NCI-H82 treated with DMSO at 0.1 percent for 48 hours (cell line): ENCODE measurements around the gene SLC35G4.
"Not testable (repeated sequence)": the region's sequence is repeated elsewhere in the genome, so short reads cannot be mapped to it uniquely, and the experiment has no call there.

Experiments
- DNase-seq: peaks from one replicate; lab custom pipeline; 2025; ENCODE audit not compliant: unreplicated experiment; lab: John Stamatoyannopoulos, UW

The SLC35G4 gene

DNA sequence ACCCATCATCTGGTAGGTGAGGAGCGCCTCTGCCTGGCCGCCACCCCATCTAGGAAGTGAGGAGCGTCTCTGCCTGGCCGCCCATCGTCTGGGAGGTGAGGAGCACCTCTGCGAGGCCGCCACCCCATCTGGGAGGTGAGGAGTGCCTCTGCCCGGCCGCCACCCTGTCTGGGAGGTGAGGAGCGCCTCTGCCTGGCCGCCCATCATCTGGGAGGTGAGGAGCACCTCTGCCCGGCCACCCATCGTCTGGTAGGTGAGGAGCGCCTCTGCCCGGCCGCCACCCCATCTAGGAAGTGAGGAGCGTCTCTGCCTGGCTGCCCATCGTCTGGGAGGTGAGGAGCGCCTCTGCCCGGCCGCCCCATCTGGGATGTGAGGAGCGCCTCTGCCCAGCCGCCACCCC, 4.2 kb downstream of the SLC35G4 start:
- DNase-seq, result not testable (repeated sequence)

DNA sequence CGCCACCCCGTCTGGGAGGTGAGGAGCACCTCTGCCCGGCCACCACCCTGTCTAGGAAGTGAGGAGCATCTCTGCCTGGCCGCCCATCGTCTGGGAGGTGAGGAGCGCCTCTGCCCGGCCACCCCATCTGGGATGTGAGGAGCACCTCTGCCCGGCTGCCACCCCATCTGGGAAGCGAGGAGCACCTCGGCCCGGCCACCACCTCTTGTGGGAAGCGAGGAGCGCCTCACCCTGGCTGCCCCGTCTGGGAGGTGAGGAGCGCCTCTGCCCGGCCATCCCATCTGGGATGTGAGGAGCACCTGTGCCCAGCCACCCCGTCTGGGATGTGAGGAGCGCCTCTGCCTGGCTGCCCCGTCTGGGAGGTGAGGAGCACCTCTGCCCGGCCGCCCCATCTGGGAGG, 4.6 kb downstream of the SLC35G4 start:
- not testable (repeated sequence) for DNase-seq

DNA sequence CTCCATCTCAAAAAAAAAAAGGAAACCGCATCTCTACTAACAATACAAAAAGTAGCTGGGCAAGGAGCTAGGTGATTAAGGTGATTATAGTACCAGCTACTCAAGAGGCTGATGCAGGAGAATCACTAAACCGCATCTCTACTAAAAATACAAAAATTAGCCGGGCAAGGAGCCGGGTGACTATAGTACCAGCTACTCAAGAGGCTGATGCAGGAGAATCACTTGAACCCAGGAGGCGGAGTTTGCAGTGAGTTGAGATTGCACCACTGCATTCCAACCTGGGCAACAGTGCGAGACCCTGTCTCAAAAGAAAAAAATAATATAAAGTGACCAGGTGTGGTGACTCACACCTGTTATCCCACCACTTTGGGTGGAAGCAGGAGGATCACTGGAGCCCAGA, 5.6 kb downstream of the SLC35G4 start:
- DNase-seq, result not testable (repeated sequence)

DNA sequence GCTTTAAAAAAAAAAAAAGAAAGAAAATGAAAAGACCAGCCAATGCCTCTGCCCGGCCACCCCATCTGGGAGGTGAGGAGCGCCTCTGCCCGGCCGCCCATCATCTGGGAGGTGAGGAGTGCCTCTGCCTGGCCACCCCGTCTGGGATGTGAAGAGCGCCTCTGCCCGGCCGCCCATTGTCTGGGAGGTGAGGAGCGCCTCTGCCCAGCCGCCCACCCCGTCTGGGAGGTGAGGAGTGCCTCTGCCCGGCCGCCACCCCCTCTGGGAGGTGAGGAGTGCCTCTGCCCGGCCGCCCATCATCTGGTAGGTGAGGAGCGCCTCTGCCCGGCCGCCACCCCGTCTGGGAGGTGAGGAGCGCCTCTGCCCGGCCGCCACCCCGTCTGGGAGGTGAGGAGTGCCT, 37.9 kb downstream of the SLC35G4 start:
- not testable (repeated sequence) for DNase-seq

DNA sequence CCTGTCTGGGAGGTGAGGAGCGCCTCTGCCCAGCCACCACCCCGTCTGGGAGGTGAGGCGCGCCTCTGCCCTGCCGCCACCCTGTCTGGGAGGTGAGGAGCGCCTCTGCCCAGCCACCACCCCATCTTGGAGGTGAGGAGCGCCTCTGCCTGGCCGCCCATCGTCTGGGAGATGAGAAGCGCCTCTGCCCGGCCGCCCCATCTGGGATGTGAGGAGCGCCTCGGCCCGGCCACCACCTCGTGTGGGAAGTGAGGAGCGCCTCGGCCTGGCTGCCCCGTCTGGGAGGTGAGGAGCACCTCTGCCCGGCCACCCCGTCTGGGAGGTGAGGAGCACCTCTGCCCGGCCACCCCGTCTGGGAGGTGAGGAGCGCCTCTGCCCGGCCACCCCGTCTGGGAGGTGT, 38.4 kb downstream of the SLC35G4 start:
- not testable (repeated sequence) for DNase-seq

DNA sequence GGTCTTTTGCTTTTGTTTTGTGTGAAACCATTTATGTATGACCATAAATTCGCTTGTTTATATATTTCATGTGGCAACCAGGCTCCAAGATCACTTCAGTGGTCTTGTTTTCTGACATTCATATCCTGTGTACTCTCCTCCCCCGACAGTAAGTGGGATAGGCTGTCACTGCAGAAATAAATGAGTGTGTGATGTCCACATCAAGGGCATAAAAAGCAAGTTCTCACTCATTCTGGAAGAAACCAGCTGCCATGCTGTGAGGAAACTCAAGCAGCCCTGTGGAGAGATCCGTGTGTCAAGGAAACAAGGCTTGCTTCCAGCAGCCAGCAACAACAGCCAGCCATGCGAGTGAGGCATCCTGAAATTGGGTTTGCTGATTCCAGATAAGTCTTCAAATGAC, 40.4 kb downstream of the SLC35G4 start:
- no peak for DNase-seq

DNA sequence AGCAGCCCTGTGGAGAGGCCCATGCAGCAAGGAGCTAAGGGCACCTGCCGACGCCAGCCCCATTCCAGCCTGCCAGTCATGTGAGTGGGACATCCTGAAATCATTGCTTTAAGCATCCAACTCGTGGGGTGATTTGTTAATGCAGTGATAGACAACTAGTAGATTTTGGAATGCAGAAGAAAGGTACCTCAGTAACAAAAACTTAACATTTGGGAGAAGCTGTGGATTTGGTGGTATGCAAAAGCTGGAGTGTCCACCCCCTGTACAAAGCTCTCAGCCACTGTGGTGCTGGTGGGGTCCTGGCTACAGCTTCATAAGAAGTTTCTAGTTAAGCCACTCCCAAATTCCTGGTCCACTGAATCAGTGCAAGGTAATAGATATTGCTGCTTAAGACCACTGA, 42.5 kb downstream of the SLC35G4 start:
- DNase-seq, result no peak

DNA sequence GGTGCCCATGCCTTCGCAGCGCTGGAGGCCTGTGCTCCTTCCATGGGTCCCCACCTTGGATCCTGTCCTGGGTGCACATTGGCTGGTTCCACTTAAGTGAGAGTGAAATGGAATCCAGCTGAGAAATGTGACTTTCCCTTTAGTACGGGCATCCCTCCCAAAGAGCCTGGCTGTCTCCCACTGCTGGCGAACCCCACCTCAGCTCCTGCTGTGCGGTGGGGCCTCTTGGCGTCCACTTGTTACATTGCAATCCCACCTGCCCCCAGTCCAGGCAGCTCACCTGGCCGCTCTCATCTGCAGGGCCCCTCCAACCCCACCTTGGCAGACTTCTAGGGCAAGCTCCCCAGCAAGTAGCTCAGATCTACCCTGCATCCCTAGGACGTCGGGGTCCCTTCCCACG, 44.1 kb downstream of the SLC35G4 start:
- no peak for DNase-seq

DNA sequence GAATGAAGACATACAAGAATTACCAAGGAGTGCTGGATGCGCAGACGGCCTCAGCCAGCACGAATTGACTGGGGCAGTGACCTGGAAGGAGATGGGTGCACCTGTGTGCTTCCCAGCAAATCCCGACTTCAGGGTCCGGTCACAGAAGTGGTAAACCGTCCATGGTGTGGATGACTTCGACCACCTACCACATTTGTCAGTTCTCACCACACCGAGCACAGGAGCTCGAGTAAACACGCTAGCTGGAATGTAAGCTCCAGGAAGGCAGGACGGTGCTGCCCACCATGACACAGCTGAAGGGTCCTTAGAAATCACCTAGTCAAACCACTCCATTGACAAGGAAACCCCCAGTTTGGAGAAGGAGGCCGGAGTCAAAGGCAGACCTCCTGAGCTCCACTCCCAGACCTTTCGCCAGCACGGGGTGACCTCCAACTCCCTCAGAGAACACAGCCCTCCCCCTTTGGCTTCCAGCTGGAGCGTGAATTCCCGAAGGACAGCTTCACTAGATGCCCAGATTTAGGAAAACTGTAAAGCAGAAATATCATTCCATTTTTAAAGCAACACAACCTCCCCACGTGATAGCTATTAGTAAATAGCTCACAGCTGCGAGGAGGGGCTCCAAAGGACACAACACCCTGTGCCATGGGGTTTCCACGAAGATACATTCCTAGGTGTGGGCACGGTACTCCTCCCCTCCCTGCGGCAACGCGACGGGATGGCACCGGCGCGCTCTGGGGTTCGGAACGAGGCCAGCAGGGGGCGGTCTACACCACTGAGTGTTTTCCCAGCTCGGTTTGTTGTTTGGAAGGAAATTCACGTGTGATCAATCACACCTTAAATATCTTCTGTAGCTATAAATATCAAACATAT, 45.6 kb downstream of the SLC35G4 start:
- DNase-seq, result peak; percentile 2

DNA sequence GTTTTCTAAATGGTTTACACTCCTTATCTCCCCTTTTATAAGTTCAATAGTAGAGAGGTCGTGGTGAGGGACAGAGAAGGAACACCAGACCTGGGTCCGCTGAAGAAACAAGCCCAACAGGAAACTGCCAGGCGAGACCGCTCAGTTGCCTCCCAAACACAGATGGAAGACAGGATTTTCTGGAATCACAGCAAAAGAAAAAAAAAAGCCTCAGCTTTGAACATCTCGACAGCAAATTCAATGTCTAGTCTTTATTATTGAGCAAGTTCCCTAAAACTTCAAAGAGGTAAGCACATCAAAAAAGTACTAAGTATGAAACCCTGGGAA, 46.2 kb downstream of the SLC35G4 start:
- no peak for DNase-seq

DNA sequence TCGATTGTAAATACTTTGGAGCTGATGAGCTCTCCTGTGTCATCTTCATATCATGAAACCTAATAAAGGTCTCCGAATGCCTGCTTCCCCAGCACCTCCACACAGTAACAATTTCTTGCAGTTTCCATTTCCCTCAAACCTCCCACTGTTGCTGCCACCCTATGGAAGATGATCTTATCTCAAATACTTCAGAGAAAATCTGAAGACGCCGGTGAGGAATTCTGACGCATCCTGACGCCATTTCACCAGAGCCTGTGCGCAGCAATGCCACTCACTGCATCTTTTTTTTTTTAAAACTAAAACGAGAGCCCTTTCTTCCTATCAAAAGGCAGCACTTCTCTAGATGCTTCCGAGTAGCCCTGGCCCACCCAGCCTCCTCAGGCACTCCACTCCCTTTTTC, 47.8 kb downstream of the SLC35G4 start:
- DNase-seq, result no peak

DNA sequence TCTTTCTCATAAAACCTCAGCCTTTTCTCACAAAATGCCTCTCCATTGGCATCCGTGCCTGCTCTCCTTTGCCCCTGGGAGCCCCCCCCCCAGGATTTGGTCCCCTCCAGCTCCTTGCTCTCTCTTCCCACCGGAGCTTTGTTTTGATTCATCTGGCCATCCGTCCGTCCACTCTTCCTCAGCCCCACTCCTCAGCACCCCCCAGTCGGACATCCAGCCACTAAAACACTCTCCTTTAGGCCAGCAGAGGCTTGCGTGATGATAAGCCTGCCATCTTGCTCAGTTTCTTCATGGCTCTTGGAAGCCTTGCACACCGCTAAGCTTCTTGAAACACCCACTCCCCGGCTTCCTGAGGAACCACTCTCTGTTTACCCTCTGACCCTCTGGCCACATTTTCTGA, 48.2 kb downstream of the SLC35G4 start:
- no peak for DNase-seq

DNA sequence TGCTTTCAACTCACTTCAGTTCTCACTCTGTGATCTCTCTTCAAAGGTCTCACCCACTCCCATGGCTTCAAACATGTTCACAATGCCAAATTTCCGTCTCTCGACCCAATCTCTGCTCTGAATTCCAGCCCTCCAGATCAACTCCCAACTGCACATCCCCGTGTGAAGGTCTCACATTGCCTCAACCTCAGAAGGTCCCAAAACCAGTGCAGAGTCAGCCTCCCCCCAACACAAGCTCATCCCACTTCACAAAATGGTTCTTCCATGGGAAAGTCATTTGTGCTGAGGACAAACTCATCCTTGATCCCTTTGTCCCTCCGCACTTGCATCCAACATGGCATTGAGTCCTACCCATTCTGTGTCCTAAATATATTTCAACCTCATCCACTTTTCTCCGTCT, 48.6 kb downstream of the SLC35G4 start:
- no peak for DNase-seq

DNA sequence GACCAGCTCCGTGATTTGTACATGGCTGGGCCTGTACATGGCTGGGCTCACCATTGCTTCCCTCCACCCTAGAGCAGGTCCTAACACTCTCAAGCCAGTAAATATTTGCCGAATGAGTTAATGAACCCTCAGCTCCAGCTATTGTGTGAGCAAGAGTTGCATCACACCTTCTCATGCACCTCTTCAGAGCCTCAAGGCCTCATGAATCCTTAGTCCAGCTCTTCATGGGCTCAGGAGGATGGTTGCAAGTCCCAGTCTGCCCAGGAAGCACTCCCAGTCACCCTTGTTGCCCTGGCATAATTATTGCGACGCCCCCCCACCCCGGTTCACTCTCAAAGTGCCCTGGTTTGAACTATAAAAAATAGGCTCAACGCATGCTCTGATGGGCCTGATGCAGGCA, 49.6 kb downstream of the SLC35G4 start:
- DNase-seq, result no peak
